GM12878 (cell line): ENCODE data around the gene AKAP12. TPM values are rescaled to one million over a fixed set of nuclear protein-coding genes. Genes with fewer than 3 reads are reported as not detected.

Experiments used
- ATAC-seq: fragments of 200-7000 bp; cut with Tn5 transposase; 3 replicates; pipeline ENCODE4 v1.9.1; 2020; ENCODE audit warnings: mild to moderate bottlenecking, moderate library complexity
- BruUV-seq: library from RNA; stranded (reverse); fragments of 400-500 nt; replicated peaks from 2 replicates; lab custom pipeline; 2021; lab: Mats Ljungman, UMichigan
- CTCF ChIA-PET: fragments of 300-600 bp; sonication (Branson Sonifier 250); formaldehyde crosslinking; extraction: SDS; loops from one replicate; lab custom pipeline; 2021; ENCODE audit warnings: inconsistent platforms; lab: Yijun Ruan, JAX
- POLR2A ChIA-PET: fragments of 350-600 bp; formaldehyde crosslinking; extraction: SDS; loops from one replicate; lab custom pipeline; 2021; ENCODE audit warnings: inconsistent platforms; lab: Charles Lee
- RAD21 ChIA-PET: fragments of 300-600 bp; sonication (Branson Sonifier 250); formaldehyde crosslinking; loops from one replicate; lab custom pipeline; 2023; ENCODE audit warnings: antibody characterized with exemption; ENCODE audit not compliant: unreplicated experiment; lab: Charles Lee
- SMC1A ChIA-PET: fragments of 300-600 bp; sonication (Branson Sonifier 250); formaldehyde crosslinking; loops from one replicate; lab custom pipeline; 2023; ENCODE audit not compliant: unreplicated experiment, uncharacterized antibody; lab: Charles Lee
- DNase-seq: peaks from one replicate; pipeline ENCODE4 v3.0.0-alpha.2; 2011; ENCODE audit warnings: low read depth, low spot score
- FAIRE-seq: peaks from 3 replicates; lab custom pipeline; 2011; peaks lifted over from hg19 to GRCh38; lab: Jason Lieb, UNC
- H2AFZ ChIP-seq: 2 replicates; pipeline ENCODE4 v1.6.0; 2011; ENCODE audit warnings: low read depth, low read length, control low read depth; ENCODE audit not compliant: control insufficient read depth
- H3K27ac ChIP-seq: 2 replicates; pipeline ENCODE4 v1.5.1; 2011; ENCODE audit warnings: control low read depth; ENCODE audit not compliant: control insufficient read depth, insufficient read depth
- H3K27me3 ChIP-seq, 2 experiments: replicated peaks in 1 of 2; 2 replicates each; pipeline versions ENCODE4 v1.6.0 to v1.6.1; 2011; ENCODE audit warnings: low read length in 1 of 2; ENCODE audit not compliant: control insufficient read depth in 2 of 2, insufficient read depth in 2 of 2
- H3K36me3 ChIP-seq, 2 experiments: 2 replicates each; pipeline ENCODE4 v1.5.1; 2011; ENCODE audit warnings: low read length in 1 of 2; ENCODE audit not compliant: control insufficient read depth in 2 of 2, insufficient read depth in 2 of 2
- H3K4me1 ChIP-seq: 2 replicates; pipeline ENCODE4 v1.6.1; 2011; ENCODE audit warnings: mild to moderate bottlenecking, low read length, moderate library complexity, mixed read lengths; ENCODE audit not compliant: control insufficient read depth, insufficient read depth
- H3K4me2 ChIP-seq: 2 replicates; pipeline ENCODE4 v1.6.0; 2011; ENCODE audit warnings: control low read depth; ENCODE audit not compliant: control insufficient read depth, insufficient read depth
- H3K4me3 ChIP-seq: fragments of 200-600 bp; sonication (generic); 2 replicates; pipeline ENCODE4 v1.5.1; 2016
- H3K79me2 ChIP-seq: 2 replicates; pipeline ENCODE4 v1.6.0; 2011; ENCODE audit warnings: low read length; ENCODE audit not compliant: control insufficient read depth, insufficient read depth
- H3K9ac ChIP-seq: 2 replicates; pipeline ENCODE4 v1.8.0; 2011; ENCODE audit warnings: low read length, control low read depth, mixed read lengths; ENCODE audit not compliant: control insufficient read depth, insufficient read depth
- H3K9me3 ChIP-seq: replicated peaks from 3 replicates; pipeline ENCODE4 v1.5.1; 2011; ENCODE audit warnings: mild to moderate bottlenecking, low read length; ENCODE audit not compliant: control insufficient read depth, insufficient read depth
- H4K20me1 ChIP-seq: 2 replicates; pipeline ENCODE4 v1.6.0; 2011; ENCODE audit not compliant: control insufficient read depth, insufficient read depth
- ATF7 ChIP-seq: fragments of 450-650 bp; IDR thresholded peaks from 2 replicates; pipeline ENCODE4 v1.6.1; 2016; ENCODE audit warnings: low read depth, mild to moderate bottlenecking
- BHLHE40 ChIP-seq, 2 experiments: fragments of 450-650 bp in 1 of 2; IDR thresholded peaks; 2 replicates each; pipeline ENCODE4 v1.6.1; 2011 to 2017; ENCODE audit warnings: low read depth in 2 of 2, borderline replicate concordance in 1 of 2, improper control_type of control experiment in 1 of 2, low read length in 1 of 2, mild to moderate bottlenecking in 1 of 2
- EED ChIP-seq: sonication (generic); IDR thresholded peaks from 2 replicates; pipeline ENCODE4 v1.6.1; 2016; ENCODE audit warnings: antibody characterized with exemption, low read depth
- IKZF2 ChIP-seq, 2 experiments: fragments of 450-650 bp; IDR thresholded peaks; 2 replicates each; pipeline ENCODE4 v1.6.1; 2017; ENCODE audit warnings: mild to moderate bottlenecking in 2 of 2, moderate library complexity in 2 of 2
- KLF5 ChIP-seq: fragments of 450-650 bp; IDR thresholded peaks from 2 replicates; pipeline ENCODE4 v1.6.1; 2014; ENCODE audit warnings: mild to moderate bottlenecking; ENCODE audit not compliant: partially characterized antibody
- MEF2B ChIP-seq: fragments of 450-650 bp; IDR thresholded peaks from 2 replicates; pipeline ENCODE4 v1.6.1; 2018; ENCODE audit warnings: mild to moderate bottlenecking, moderate library complexity; ENCODE audit not compliant: partially characterized antibody, poor library complexity, severe bottlenecking
- MTA3 ChIP-seq: IDR thresholded peaks from 2 replicates; pipeline ENCODE4 v1.6.1; 2012; ENCODE audit warnings: low read length, inconsistent platforms, borderline replicate concordance
- PRDM15 ChIP-seq: fragments of 450-650 bp; formaldehyde crosslinking; IDR thresholded peaks from 2 replicates; pipeline ENCODE4 v1.4.0; 2020; ENCODE audit warnings: mild to moderate bottlenecking, moderate library complexity
- RFX5 ChIP-seq: IDR thresholded peaks from 2 replicates; pipeline ENCODE4 v1.6.1; 2011; ENCODE audit warnings: low read depth, low read length, improper control_type of control experiment
- RUNX3 ChIP-seq: IDR thresholded peaks from 2 replicates; pipeline ENCODE4 v1.6.1; 2012; ENCODE audit warnings: low read length, inconsistent platforms
- SREBF1 ChIP-seq: IDR thresholded peaks from 2 replicates; pipeline ENCODE4 v1.6.1; 2012; ENCODE audit warnings: mild to moderate bottlenecking, low read length
- TCF3 ChIP-seq: IDR thresholded peaks from 2 replicates; pipeline ENCODE4 v1.6.1; 2012; ENCODE audit warnings: low read depth, mild to moderate bottlenecking, low read length, borderline replicate concordance; ENCODE audit not compliant: insufficient read depth
- ZNF207 ChIP-seq: fragments of 450-650 bp; IDR thresholded peaks from 2 replicates; pipeline ENCODE4 v1.6.1; 2014; ENCODE audit warnings: antibody characterized with exemption, mild to moderate bottlenecking, borderline replicate concordance
- WGBS: methylation state at CpG from one replicate; pipeline ENCODE4 v1.1.6; 2016; ENCODE audit warnings: low lambda C conversion rate; ENCODE audit not compliant: insufficient replicate concordance, insufficient coverage; ENCODE audit errors: missing lambda C conversion rate; 5-methylcytosine and 5-hydroxymethylcytosine counted together
- in situ Hi-C: fragments of 300-500 bp; cut with MboI; formaldehyde crosslinking; loops from 9 replicates; pipeline ENCODE4 v1.14.3; 2018; ENCODE audit warnings: mixed read lengths
- intact Hi-C: fragments of 100-400 bp; cut with micrococcal nuclease; formaldehyde crosslinking; loops from one replicate; pipeline ENCODE4 v1.14.2; 2022; ENCODE audit not compliant: unreplicated experiment
- polyA plus RNA-seq, 11 experiments: library from polyadenylated mRNA; depleted of rRNA in 4 of 11; unstranded in 6 of 11; stranded (reverse) in 5 of 11; fragments of >200 nt; fragmentation: Nextera tagmentation in 4 of 11; fragmentation: Illumina TruSeq in 1 of 11; extraction: Ambion mirVana in 4 of 11; extraction: Trizol in 1 of 11; gene quantifications; 1 replicate in 1 of 11; 2 replicates in 10 of 11; pipeline versions ENCODE4 v1.2.1 to v1.2.3, GENCODE V29; 2011 to 2016; ENCODE audit warnings: inconsistent platforms in 2 of 11, missing spikeins in 2 of 11, low read depth in 1 of 11
- total RNA-seq, 4 experiments: library from RNA; depleted of rRNA in 3 of 4; stranded (reverse); fragments of >200 nt in 3 of 4; fragmentation: Illumina TruSeq in 1 of 4; extraction: Trizol in 1 of 4; gene quantifications; 2 replicates each; pipeline versions ENCODE4 v1.2.1 to v1.2.3, GENCODE V29; 2013 to 2021

The AKAP12 gene
- total and polyA plus RNA-seq, 10 of the 15 experiments (the other 5 are each of a cell fraction or from before 2014, with no cell fraction given) = under 0.01 to 0.72 (median 0.06) TPM; not detected in 4

- TF ChIP-seq PRDM15 (CRISPR knock-in tag) = no peak
- TF ChIP-seq TCF3 = no peak
- no peak for TF ChIP-seq KLF5
Measured at GRCh38 chr6:151350442-151351145, 110.8 kb downstream of the AKAP12 start (continued).

DNA sequence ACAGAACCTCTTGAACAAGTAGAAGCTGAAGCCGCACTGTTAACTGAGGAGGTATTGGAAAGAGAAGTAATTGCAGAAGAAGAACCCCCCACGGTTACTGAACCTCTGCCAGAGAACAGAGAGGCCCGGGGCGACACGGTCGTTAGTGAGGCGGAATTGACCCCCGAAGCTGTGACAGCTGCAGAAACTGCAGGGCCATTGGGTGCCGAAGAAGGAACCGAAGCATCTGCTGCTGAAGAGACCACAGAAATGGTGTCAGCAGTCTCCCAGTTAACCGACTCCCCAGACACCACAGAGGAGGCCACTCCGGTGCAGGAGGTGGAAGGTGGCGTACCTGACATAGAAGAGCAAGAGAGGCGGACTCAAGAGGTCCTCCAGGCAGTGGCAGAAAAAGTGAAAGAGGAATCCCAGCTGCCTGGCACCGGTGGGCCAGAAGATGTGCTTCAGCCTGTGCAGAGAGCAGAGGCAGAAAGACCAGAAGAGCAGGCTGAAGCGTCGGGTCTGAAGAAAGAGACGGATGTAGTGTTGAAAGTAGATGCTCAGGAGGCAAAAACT, 111.5 kb downstream of the AKAP12 start:
- H3K4me3 ChIP-seq = no peak overlapping the region
- intact Hi-C loops = no loop called here
- FAIRE-seq (no peak), ATAC-seq (no peak), DNase-seq (no peak)
- no TSS peak for BruUV-seq
- TF ChIP-seq SREBF1 = no peak
- TF ChIP-seq ATF7 = no peak
- no peak for TF ChIP-seq ZNF207
- TF ChIP-seq MEF2B = no peak
- TF ChIP-seq BHLHE40 (IDR thresholded peaks at IDR 0.05; ENCODE audit: borderline replicate concordance in 1 of 2, low read depth in 2 of 2, low read length in 1 of 2) = no peak
- no peak for TF ChIP-seq RFX5
- no peak for TF ChIP-seq MTA3
- TF ChIP-seq IKZF2 (IDR thresholded peaks at IDR 0.05) = no peak
- no peak for TF ChIP-seq EED
- no peak for TF ChIP-seq RUNX3
- POLR2A ChIA-PET = no interaction called here
- in situ Hi-C loops = no loop called here
- no peaks in the 10 kb centered on the region for H4K20me1 ChIP-seq
- RAD21 ChIA-PET = no interaction called here
- H3K9me3 ChIP-seq = no peaks in the 10 kb centered on the region
- SMC1A ChIA-PET = interaction anchor here (1.3 to 1.6 kb wide), 2 partner anchors 15 to 27 kb away, joined by 3 read pairs; no protein-coding TSS in a partner anchor
- no peaks in the 10 kb centered on the region for H3K79me2 ChIP-seq
- CTCF ChIA-PET = interaction anchor here (1.0 to 1.7 kb wide), 2 partner anchors 17 to 27 kb away, joined by 3 to 5 read pairs; no protein-coding TSS in a partner anchor
- no peak overlapping the region for H2AFZ ChIP-seq
- no peaks in the 10 kb centered on the region for H3K27me3 ChIP-seq
- no peak overlapping the region for H3K4me2 ChIP-seq
- 80% methylated on average over 18 of the region's 18 CpGs for WGBS
- H3K4me1 ChIP-seq = no peaks in the 10 kb centered on the region
- no peak overlapping the region for H3K27ac ChIP-seq
- H3K9ac ChIP-seq = no peak overlapping the region
- H3K36me3 ChIP-seq = no peaks in the 10 kb centered on the region
